Mesodermal cell (in vitro differentiated cells): Measurements from ENCODE around the gene LIX1.

Experiments
- H3K27ac ChIP-seq: 2 replicates; pipeline ENCODE4 v1.7.0; 2013; ENCODE audit warnings: mild to moderate bottlenecking, low read depth, low read length, moderate library complexity; ENCODE audit not compliant: severe bottlenecking
- H3K36me3 ChIP-seq: 2 replicates; pipeline ENCODE4 v1.7.1; 2013; ENCODE audit warnings: mild to moderate bottlenecking, low read length, moderate library complexity; ENCODE audit not compliant: control insufficient read depth, insufficient read depth
- H3K4me1 ChIP-seq: one replicate; pipeline ENCODE4 v1.7.1; 2013; ENCODE audit warnings: mild to moderate bottlenecking, low read length; ENCODE audit not compliant: insufficient read depth, control insufficient read depth, poor library complexity, severe bottlenecking
- H3K4me3 ChIP-seq: 2 replicates; pipeline ENCODE4 v1.7.0; 2013; ENCODE audit warnings: low read length, control low read depth, mild to moderate bottlenecking; ENCODE audit not compliant: insufficient read depth, poor library complexity, severe bottlenecking; ENCODE audit errors: extremely low read depth
- H3K9me3 ChIP-seq: 2 replicates; pipeline ENCODE4 v1.7.1; 2013; ENCODE audit warnings: mild to moderate bottlenecking, low read length, moderate library complexity; ENCODE audit not compliant: control insufficient read depth
- WGBS, 2 experiments: methylation state at CpG; one replicate each; pipeline ENCODE4 v1.1.5; 2013; ENCODE audit warnings: missing lambda C conversion rate in 2 of 2; ENCODE audit not compliant: insufficient coverage in 2 of 2; 5-methylcytosine and 5-hydroxymethylcytosine counted together

Gene LIX1

GRCh38 chr5:97075649-97076048, 66.8 kb downstream of the LIX1 start:
- H3K4me3 ChIP-seq = no peak overlapping the region
- H3K36me3 ChIP-seq = no peaks in the 10 kb centered on the region
- no peaks in the 10 kb centered on the region for H3K4me1 ChIP-seq
- H3K27ac ChIP-seq = no peak overlapping the region
- WGBS, 2 experiments = 91 to 97% methylated on average over 3 of the region's 5 CpGs
- no peaks in the 10 kb centered on the region for H3K9me3 ChIP-seq

GRCh38 chr5:97074859-97075489, 67.4 kb downstream of the LIX1 start:
- no peak overlapping the region for H3K27ac ChIP-seq
- H3K9me3 ChIP-seq = no peaks in the 10 kb centered on the region
- no peak overlapping the region for H3K4me3 ChIP-seq
- 94% methylated on average over 2 of the region's 4 CpGs for WGBS, 2 experiments
- H3K36me3 ChIP-seq = no peaks in the 10 kb centered on the region
- no peaks in the 10 kb centered on the region for H3K4me1 ChIP-seq

DNA sequence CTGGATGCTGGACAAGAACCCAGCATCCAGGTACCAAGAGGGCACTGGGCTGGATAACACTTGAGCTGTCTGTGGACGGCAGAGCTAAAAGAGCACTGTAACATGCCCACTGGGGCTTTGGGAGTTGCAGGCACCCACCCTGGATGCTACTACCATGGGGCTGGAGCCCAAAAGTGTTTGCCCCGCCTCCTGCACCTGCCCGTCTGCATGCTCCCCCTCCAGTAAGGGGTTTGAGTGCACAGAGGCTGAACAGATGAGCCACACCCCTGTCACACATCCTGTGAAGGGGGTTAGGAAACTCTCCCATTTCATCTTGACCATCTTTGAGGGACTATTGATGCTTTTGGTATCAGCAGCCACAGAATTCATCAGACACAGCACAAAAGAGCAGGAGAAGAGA, 69.0 kb downstream of the LIX1 start:
- Histone ChIP-seq H3K36me3 (no peaks in the 10 kb centered on the region), H3K9me3 (no peaks in the 10 kb centered on the region), H3K4me1 (no peaks in the 10 kb centered on the region), H3K4me3 (no peak overlapping the region), H3K27ac (no peak overlapping the region)
- WGBS, 2 experiments = 100% methylated on average over 3 of the region's 3 CpGs

- no peak overlapping the region for H3K4me3 ChIP-seq
- no peak overlapping the region for H3K27ac ChIP-seq
- no peaks in the 10 kb centered on the region for H3K9me3 ChIP-seq
- H3K4me1 ChIP-seq = no peaks in the 10 kb centered on the region
- 100% methylated on average over 1 to 2 of the region's 2 CpGs for WGBS, 2 experiments
- H3K36me3 ChIP-seq = no peaks in the 10 kb centered on the region
These were observed 69.7 kb downstream of the LIX1 start for GRCh38 chr5:97072696-97073095.

DNA sequence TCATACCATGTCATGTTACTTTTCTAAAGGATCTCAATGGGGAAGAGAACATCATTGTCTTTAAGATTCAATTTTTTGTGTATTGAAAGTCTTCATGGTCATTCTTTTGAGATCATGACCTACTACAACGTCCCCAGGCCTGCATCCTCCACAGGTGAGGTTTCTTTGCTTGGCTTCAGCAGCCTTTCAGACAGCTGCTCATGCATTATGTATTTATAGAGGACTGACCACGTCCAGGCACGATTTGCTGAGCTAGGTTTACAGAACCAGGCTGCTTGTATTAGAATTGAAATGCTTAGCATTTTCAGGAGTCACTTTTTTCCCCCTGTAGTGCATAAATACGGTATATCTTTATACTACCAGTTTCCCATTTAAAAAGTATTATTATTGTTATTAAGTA, 70.4 kb downstream of the LIX1 start:
- Histone ChIP-seq H3K27ac (no peak overlapping the region), H3K9me3 (no peaks in the 10 kb centered on the region), H3K4me1 (no peaks in the 10 kb centered on the region), H3K36me3 (no peaks in the 10 kb centered on the region), H3K4me3 (no peak overlapping the region)
- 100% methylated on average over 1 of the region's 4 CpGs; no CpG with 5 or more reads in 1 of the 2 experiments for WGBS, 2 experiments

DNA sequence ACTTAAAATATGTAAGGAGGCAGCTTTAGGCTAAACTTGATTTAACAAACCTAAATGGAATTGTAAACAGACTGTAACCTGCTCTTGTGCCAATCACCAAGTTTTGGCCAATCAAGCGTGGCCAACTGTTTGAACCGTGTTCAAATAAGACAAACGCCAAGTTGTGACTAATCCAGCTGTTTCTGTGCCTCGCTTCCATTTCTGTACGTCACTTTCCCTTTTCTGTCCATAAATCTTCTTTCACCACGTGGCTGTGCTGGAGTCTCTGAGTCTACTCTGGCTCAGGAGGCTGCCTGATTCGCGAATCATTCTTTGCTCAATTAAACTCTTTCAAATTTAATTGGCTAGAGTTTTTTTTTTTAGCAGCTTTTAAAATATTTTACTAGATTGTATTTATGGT, 71.3 kb downstream of the LIX1 start:
- 90 to 95% methylated on average over 4 to 6 of the region's 8 CpGs for WGBS, 2 experiments
- Histone ChIP-seq H3K36me3 (no peaks in the 10 kb centered on the region), H3K4me3 (no peak overlapping the region), H3K27ac (no peak overlapping the region), H3K4me1 (no peaks in the 10 kb centered on the region), H3K9me3 (no peaks in the 10 kb centered on the region)

- H3K9me3 ChIP-seq = no peaks in the 10 kb centered on the region
- no peak overlapping the region for H3K27ac ChIP-seq
- H3K36me3 ChIP-seq = no peaks in the 10 kb centered on the region
- H3K4me1 ChIP-seq = peaks cover 6% of the 10 kb centered on the region
- no peak overlapping the region for H3K4me3 ChIP-seq
These were observed 72.2 kb downstream of the LIX1 start for GRCh38 chr5:97070234-97070633.

- H3K27ac ChIP-seq = no peak overlapping the region
- peaks cover 7% of the 10 kb centered on the region for H3K4me1 ChIP-seq
- 82 to 100% methylated on average over 1 of the region's 4 CpGs for WGBS, 2 experiments
- H3K9me3 ChIP-seq = no peaks in the 10 kb centered on the region
- H3K4me3 ChIP-seq = no peak overlapping the region
- no peaks in the 10 kb centered on the region for H3K36me3 ChIP-seq
These were observed 75.0 kb downstream of the LIX1 start for GRCh38 chr5:97067296-97067850.

DNA sequence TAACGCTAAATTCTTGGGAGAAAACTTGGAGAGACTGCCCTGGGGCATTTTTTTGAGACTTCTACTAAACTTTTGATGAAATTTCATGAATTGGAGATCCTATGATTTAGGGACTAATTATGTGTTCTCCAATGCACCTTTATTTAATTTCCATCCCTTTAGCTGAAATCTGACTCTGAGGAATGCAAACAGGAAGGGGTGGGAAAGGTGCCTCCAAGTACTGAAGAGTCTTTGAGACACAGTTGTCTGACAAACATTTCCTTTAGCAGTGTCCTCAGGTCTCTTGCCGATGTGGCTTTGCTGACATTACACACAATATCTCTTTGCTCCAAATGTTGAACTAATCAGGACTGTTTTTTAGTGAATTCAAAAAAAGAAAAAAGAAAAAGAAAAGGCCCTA, 76.9 kb downstream of the LIX1 start:
- WGBS, 2 experiments = 83 to 100% methylated on average over 2 of the region's 2 CpGs
- Histone ChIP-seq H3K4me1 (peaks cover 7% of the 10 kb centered on the region), H3K27ac (no peak overlapping the region), H3K36me3 (no peaks in the 10 kb centered on the region), H3K9me3 (no peaks in the 10 kb centered on the region), H3K4me3 (no peak overlapping the region)

- 86% methylated on average over 1 of the region's 1 CpG; no CpG with 5 or more reads in 1 of the 2 experiments for WGBS, 2 experiments
These were observed 79.2 kb downstream of the LIX1 start for GRCh38 chr5:97063251-97063650.

DNA sequence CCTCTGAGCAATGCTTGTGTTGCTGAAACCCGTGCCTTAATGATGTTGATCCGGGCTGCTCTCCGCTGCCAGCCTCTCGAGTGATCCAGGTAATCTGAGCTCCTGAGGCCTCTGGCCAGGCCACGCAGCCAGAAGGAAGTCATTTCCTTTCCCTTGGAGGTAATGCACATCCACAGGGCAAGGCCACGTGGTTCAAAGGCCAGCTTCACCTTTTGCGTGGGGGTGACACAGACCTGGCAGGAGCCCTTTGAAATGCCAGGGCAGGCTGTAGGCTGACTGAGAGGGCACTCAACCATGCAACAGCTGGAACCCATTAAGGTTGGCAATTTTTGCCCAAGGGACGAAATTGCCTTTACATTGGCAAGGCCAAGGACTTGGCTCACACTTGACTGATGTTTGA, 80.4 kb downstream of the LIX1 start:
- H3K9me3 ChIP-seq = no peaks in the 10 kb centered on the region
- H3K27ac ChIP-seq = no peak overlapping the region
- H3K4me1 ChIP-seq = peaks cover 7% of the 10 kb centered on the region
- WGBS, 2 experiments = 88 to 89% methylated on average over 8 of the region's 8 CpGs
- H3K36me3 ChIP-seq = no peaks in the 10 kb centered on the region
- H3K4me3 ChIP-seq = no peak overlapping the region

More at GRCh38 chr5:97063251-97063650, 79.2 kb downstream of the LIX1 start:
- no peak overlapping the region for H3K4me3 ChIP-seq
- no peaks in the 10 kb centered on the region for H3K9me3 ChIP-seq
- H3K36me3 ChIP-seq = no peaks in the 10 kb centered on the region
- peaks cover 7% of the 10 kb centered on the region for H3K4me1 ChIP-seq
- no peak overlapping the region for H3K27ac ChIP-seq
